GM12878 (cell line): ENCODE measurements around the gene PTPRD.
"Not testable (repeated sequence)": the region's sequence is repeated elsewhere in the genome, so short reads cannot be mapped to it uniquely, and the experiment has no call there.

ENCODE experiments used
- CHD4 ChIP-seq: fragments of 200-600 bp; sonication (generic); IDR thresholded peaks from 2 replicates; pipeline ENCODE4 v1.6.1; 2016; ENCODE audit warnings: mild to moderate bottlenecking
- ETV6 ChIP-seq, 2 experiments: fragments of 450-650 bp in 1 of 2; IDR thresholded peaks in 1 of 2; conservative IDR thresholded peaks in 1 of 2; 2 replicates each; pipeline ENCODE4 v1.6.1; 2014; ENCODE audit warnings: antibody characterized with exemption in 1 of 2, borderline replicate concordance in 1 of 2, low read depth in 1 of 2, mild to moderate bottlenecking in 1 of 2, moderate library complexity in 1 of 2
- EZH2 ChIP-seq: IDR thresholded peaks from 2 replicates; pipeline ENCODE4 v1.6.1; 2012; ENCODE audit warnings: low read depth, mild to moderate bottlenecking, control low read depth, inconsistent platforms, low read length, borderline replicate concordance; ENCODE audit not compliant: control insufficient read depth
- NBN ChIP-seq: fragments of 450-650 bp; IDR thresholded peaks from 2 replicates; pipeline ENCODE4 v1.6.1; 2016
- POLR2A ChIP-seq: IDR thresholded peaks from 2 replicates; pipeline ENCODE4 v1.6.1; 2011; ENCODE audit warnings: low read depth, mild to moderate bottlenecking, low read length
- SUZ12 ChIP-seq: fragments of 200-600 bp; sonication (generic); IDR thresholded peaks from one replicate; pipeline ENCODE4 v1.6.1; 2018; ENCODE audit warnings: antibody characterized with exemption, mild to moderate bottlenecking; ENCODE audit not compliant: unreplicated experiment
- YY1 ChIP-seq: IDR thresholded peaks from 2 replicates; pipeline ENCODE4 v1.6.1; 2011; ENCODE audit warnings: low read depth, mild to moderate bottlenecking, low read length
- ZNF207 ChIP-seq: fragments of 450-650 bp; IDR thresholded peaks from 2 replicates; pipeline ENCODE4 v1.6.1; 2014; ENCODE audit warnings: antibody characterized with exemption, mild to moderate bottlenecking, borderline replicate concordance
- TF ChIP-seq, protein P1 (sequence below): fragments of 450-650 bp; IDR thresholded peaks from 2 replicates; pipeline ENCODE4 v1.6.1; 2017; ENCODE audit warnings: mild to moderate bottlenecking
- TF ChIP-seq, protein P2 (sequence below): IDR thresholded peaks from 2 replicates; pipeline ENCODE4 v1.6.1; 2011; ENCODE audit warnings: low read depth, mild to moderate bottlenecking, low read length, moderate library complexity, borderline replicate concordance; ENCODE audit errors: extremely low read depth

DNA sequence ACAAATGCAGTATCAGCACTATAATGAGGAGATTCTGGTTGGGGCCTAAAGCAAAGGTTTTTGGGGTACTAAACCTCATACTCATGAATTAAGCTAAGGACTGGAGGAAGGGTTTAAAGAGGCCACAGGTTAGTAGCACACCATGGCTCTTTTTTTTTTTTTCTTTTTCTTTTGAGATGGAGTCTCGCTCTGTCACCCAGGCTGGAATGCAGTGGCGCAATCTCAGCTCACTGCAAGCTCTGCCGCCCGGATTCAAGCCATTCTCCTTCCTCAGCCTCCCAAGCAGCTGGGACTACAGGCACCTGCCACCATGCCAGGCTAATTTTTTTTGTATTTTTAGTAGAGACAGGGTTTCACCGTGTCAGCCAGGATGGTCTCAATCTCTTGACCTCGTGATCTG is 1515.5 kb downstream of the PTPRD start:
- not testable (repeated sequence) for TF ChIP-seq ZNF207; YY1; POLR2A; EZH2; CHD4; SUZ12; ETV6 (conservative IDR thresholded peaks at IDR 0.05 in 1 of 2, IDR thresholded peaks at IDR 0.05 in 1 of 2; ENCODE audit: borderline replicate concordance in 1 of 2, low read depth in 1 of 2); NBN
- TF ChIP-seq, protein P1, sequence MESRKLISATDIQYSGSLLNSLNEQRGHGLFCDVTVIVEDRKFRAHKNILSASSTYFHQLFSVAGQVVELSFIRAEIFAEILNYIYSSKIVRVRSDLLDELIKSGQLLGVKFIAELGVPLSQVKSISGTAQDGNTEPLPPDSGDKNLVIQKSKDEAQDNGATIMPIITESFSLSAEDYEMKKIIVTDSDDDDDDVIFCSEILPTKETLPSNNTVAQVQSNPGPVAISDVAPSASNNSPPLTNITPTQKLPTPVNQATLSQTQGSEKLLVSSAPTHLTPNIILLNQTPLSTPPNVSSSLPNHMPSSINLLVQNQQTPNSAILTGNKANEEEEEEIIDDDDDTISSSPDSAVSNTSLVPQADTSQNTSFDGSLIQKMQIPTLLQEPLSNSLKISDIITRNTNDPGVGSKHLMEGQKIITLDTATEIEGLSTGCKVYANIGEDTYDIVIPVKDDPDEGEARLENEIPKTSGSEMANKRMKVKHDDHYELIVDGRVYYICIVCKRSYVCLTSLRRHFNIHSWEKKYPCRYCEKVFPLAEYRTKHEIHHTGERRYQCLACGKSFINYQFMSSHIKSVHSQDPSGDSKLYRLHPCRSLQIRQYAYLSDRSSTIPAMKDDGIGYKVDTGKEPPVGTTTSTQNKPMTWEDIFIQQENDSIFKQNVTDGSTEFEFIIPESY: not testable (repeated sequence)
- TF ChIP-seq, protein P2, sequence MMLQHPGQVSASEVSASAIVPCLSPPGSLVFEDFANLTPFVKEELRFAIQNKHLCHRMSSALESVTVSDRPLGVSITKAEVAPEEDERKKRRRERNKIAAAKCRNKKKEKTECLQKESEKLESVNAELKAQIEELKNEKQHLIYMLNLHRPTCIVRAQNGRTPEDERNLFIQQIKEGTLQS: not testable (repeated sequence)
